HEK293 (cell line): ENCODE measurements around the gene RPS6KB2.

Source experiments
- CTCF ChIP-seq: fragments of 450-650 bp; formaldehyde crosslinking; IDR thresholded peaks from 2 replicates; pipeline ENCODE4 v1.5.1; 2016; ENCODE audit warnings: missing biosample characterization, missing genetic modification characterization
- GFI1B ChIP-seq: fragments of 450-650 bp; formaldehyde crosslinking; IDR thresholded peaks from 2 replicates; pipeline ENCODE4 v1.5.1; 2016; ENCODE audit warnings: missing biosample characterization, missing genetic modification characterization
- GLI2 ChIP-seq: fragments of 450-650 bp; formaldehyde crosslinking; IDR thresholded peaks from 2 replicates; pipeline ENCODE4; 2017; ENCODE audit warnings: missing biosample characterization, missing genetic modification characterization, low read depth, borderline replicate concordance
- GLIS2 ChIP-seq: fragments of 450-650 bp; formaldehyde crosslinking; IDR thresholded peaks from 2 replicates; pipeline ENCODE4 v1.5.1; 2016; ENCODE audit warnings: missing biosample characterization, missing genetic modification characterization
- HIC1 ChIP-seq: fragments of 450-650 bp; formaldehyde crosslinking; IDR thresholded peaks from 2 replicates; pipeline ENCODE4 v1.5.1; 2016; ENCODE audit warnings: missing biosample characterization, missing genetic modification characterization
- KLF1 ChIP-seq: fragments of 450-650 bp; formaldehyde crosslinking; IDR thresholded peaks from 2 replicates; pipeline ENCODE4 v1.5.1; 2016; ENCODE audit warnings: missing biosample characterization, missing genetic modification characterization
- PBX3 ChIP-seq: sonication (generic); formaldehyde crosslinking; IDR thresholded peaks from 2 replicates; pipeline ENCODE4 v1.8.1; 2022; ENCODE audit warnings: mild to moderate bottlenecking, moderate library complexity, missing genetic modification reagents
- PRDM1 ChIP-seq: fragments of 450-650 bp; formaldehyde crosslinking; IDR thresholded peaks from 2 replicates; pipeline ENCODE4; 2016; ENCODE audit warnings: missing biosample characterization, missing genetic modification characterization
- SETDB1 ChIP-seq: IDR thresholded peaks from one replicate; pipeline ENCODE4 v1.6.1; 2017; ENCODE audit warnings: mild to moderate bottlenecking, low read length, moderate library complexity, mixed read lengths; ENCODE audit not compliant: insufficient read length
- SP3 ChIP-seq: fragments of 450-650 bp; formaldehyde crosslinking; IDR thresholded peaks from 2 replicates; pipeline ENCODE4 v1.5.1; 2016; ENCODE audit warnings: missing biosample characterization, missing genetic modification characterization
- YY2 ChIP-seq: fragments of 450-650 bp; formaldehyde crosslinking; IDR thresholded peaks from 2 replicates; pipeline ENCODE4 v1.5.1; 2016; ENCODE audit warnings: missing biosample characterization, missing genetic modification characterization
- ZBTB20 ChIP-seq: fragments of 450-650 bp; formaldehyde crosslinking; IDR thresholded peaks from 2 replicates; pipeline ENCODE4 v1.5.1; 2016; ENCODE audit warnings: missing biosample characterization, missing genetic modification characterization
- ZBTB26 ChIP-seq: fragments of 450-650 bp; formaldehyde crosslinking; optimal IDR thresholded peaks from 2 replicates; pipeline ENCODE3; 2016; ENCODE audit warnings: missing biosample characterization, mild to moderate bottlenecking, missing genetic modification characterization
- ZFHX2 ChIP-seq: fragments of 450-650 bp; formaldehyde crosslinking; conservative IDR thresholded peaks from 2 replicates; pipeline ENCODE4 v1.5.1; 2016; ENCODE audit warnings: missing biosample characterization, missing genetic modification characterization
- ZNF146 ChIP-seq: fragments of 450-650 bp; formaldehyde crosslinking; IDR thresholded peaks from 2 replicates; pipeline ENCODE4 v1.5.1; 2016; ENCODE audit warnings: missing biosample characterization, missing genetic modification characterization
- ZNF184 ChIP-seq: fragments of 450-650 bp; IDR thresholded peaks from 2 replicates; pipeline ENCODE4 v1.5.1; 2018; ENCODE audit warnings: missing biosample characterization, mild to moderate bottlenecking, missing genetic modification characterization
- ZNF510 ChIP-seq: fragments of 450-650 bp; formaldehyde crosslinking; IDR thresholded peaks from 2 replicates; pipeline ENCODE4 v1.5.1; 2018; ENCODE audit warnings: mild to moderate bottlenecking, missing genetic modification characterization, missing biosample characterization; ENCODE audit not compliant: insufficient replicate concordance
- ZNF561 ChIP-seq: fragments of 450-650 bp; IDR thresholded peaks from 2 replicates; pipeline ENCODE4 v1.5.1; 2018; ENCODE audit warnings: missing biosample characterization, missing genetic modification characterization, borderline replicate concordance
- ZNF692 ChIP-seq: fragments of 450-650 bp; formaldehyde crosslinking; IDR thresholded peaks from 2 replicates; pipeline ENCODE4 v1.5.1; 2016; ENCODE audit warnings: missing biosample characterization, missing genetic modification characterization
- TF ChIP-seq, protein P1 (sequence below): fragments of 450-650 bp; formaldehyde crosslinking; IDR thresholded peaks from 2 replicates; pipeline ENCODE4 v1.5.1; 2016; ENCODE audit warnings: missing biosample characterization, missing genetic modification characterization
- TF ChIP-seq, protein P2 (sequence below): fragments of 450-650 bp; formaldehyde crosslinking; IDR thresholded peaks from 2 replicates; pipeline ENCODE4 v1.5.1; 2016; ENCODE audit warnings: missing biosample characterization, missing genetic modification characterization
- TF ChIP-seq, protein P3 (sequence below): fragments of 450-650 bp; formaldehyde crosslinking; IDR thresholded peaks from 2 replicates; pipeline ENCODE4 v1.5.1; 2016; ENCODE audit warnings: missing biosample characterization, missing genetic modification characterization

The RPS6KB2 gene

DNA sequence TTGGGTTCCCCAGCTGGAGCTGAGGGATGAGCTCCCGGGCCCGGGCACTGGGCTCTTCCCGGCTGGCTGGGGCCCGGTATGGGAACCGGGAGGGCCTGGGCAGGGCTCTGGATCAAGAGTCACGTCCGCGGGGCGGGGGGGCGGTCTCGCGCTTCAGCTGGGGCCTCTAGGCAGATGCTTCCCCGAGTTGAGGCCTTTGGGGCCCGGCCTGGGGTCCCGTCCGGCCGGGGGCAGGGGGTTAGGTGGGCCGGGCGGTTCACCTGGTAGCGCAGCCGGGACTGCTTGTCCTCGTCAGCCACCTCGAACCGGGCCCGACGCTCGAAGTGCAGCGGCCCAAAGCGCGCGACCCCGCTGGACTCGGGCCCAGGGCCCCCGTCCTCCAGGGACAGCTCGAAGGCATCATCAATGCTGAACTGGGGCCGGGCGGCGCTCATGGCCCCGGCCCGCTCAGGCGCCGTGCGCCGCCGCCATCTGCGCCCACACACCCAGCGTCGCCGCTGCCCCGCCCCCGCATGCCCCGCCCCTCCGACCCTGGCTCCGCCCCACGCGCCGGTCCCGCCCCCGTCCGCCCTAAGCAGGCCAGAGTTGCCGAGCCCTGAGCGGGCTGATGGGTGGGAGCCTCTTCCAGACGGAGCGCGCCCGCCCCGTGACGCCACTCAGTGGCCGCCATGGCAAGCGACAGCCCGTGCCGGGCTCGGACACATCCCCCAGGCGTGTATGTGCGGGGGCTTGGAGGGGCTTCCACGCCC is 40.6 kb downstream of the RPS6KB2 start, which contains the start of gene TMEM134 (continued):
- peak; percentile 64 for TF ChIP-seq CTCF
- TF ChIP-seq PBX3 (CRISPR knock-in tag), result peak; percentile 79; the same call in 1 of the 2 replicates
- no peak for TF ChIP-seq SETDB1
- TF ChIP-seq ZFHX2, result 0 out of 2 replicates have a peak, but pooled peaks have one; percentile 43
- TF ChIP-seq GLI2, result no peak
- no peak for TF ChIP-seq ZNF184 (tag by site-specific recombination)
- no peak for TF ChIP-seq PRDM1
- peak; percentile 17; the same call in 1 of the 2 replicates for TF ChIP-seq KLF1
- TF ChIP-seq ZNF146 (tag by site-specific recombination), result no peak
- TF ChIP-seq, protein P1, sequence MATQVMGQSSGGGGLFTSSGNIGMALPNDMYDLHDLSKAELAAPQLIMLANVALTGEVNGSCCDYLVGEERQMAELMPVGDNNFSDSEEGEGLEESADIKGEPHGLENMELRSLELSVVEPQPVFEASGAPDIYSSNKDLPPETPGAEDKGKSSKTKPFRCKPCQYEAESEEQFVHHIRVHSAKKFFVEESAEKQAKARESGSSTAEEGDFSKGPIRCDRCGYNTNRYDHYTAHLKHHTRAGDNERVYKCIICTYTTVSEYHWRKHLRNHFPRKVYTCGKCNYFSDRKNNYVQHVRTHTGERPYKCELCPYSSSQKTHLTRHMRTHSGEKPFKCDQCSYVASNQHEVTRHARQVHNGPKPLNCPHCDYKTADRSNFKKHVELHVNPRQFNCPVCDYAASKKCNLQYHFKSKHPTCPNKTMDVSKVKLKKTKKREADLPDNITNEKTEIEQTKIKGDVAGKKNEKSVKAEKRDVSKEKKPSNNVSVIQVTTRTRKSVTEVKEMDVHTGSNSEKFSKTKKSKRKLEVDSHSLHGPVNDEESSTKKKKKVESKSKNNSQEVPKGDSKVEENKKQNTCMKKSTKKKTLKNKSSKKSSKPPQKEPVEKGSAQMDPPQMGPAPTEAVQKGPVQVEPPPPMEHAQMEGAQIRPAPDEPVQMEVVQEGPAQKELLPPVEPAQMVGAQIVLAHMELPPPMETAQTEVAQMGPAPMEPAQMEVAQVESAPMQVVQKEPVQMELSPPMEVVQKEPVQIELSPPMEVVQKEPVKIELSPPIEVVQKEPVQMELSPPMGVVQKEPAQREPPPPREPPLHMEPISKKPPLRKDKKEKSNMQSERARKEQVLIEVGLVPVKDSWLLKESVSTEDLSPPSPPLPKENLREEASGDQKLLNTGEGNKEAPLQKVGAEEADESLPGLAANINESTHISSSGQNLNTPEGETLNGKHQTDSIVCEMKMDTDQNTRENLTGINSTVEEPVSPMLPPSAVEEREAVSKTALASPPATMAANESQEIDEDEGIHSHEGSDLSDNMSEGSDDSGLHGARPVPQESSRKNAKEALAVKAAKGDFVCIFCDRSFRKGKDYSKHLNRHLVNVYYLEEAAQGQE (tag by site-specific recombination), result no peak
- TF ChIP-seq, protein P2, sequence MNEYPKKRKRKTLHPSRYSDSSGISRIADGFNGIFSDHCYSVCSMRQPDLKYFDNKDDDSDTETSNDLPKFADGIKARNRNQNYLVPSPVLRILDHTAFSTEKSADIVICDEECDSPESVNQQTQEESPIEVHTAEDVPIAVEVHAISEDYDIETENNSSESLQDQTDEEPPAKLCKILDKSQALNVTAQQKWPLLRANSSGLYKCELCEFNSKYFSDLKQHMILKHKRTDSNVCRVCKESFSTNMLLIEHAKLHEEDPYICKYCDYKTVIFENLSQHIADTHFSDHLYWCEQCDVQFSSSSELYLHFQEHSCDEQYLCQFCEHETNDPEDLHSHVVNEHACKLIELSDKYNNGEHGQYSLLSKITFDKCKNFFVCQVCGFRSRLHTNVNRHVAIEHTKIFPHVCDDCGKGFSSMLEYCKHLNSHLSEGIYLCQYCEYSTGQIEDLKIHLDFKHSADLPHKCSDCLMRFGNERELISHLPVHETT (tag by site-specific recombination), result no peak
- TF ChIP-seq ZNF561, result peak; percentile 100
- 0 out of 2 replicates have a peak, but pooled peaks have one; percentile 40 for TF ChIP-seq YY2 (tag by site-specific recombination)
- TF ChIP-seq ZBTB26 (tag by site-specific recombination), result peak; percentile 83
- TF ChIP-seq, protein P3, sequence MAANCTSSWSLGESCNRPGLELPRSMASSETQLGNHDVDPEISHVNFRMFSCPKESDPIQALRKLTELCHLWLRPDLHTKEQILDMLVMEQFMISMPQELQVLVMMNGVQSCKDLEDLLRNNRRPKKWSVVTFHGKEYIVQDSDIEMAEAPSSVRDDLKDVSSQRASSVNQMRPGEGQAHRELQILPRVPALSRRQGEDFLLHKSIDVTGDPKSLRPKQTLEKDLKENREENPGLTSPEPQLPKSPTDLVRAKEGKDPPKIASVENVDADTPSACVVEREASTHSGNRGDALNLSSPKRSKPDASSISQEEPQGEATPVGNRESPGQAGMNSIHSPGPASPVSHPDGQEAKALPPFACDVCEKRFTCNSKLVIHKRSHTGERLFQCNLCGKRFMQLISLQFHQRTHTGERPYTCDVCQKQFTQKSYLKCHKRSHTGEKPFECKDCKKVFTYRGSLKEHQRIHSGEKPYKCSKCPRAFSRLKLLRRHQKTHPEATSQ (tag by site-specific recombination), result 0 out of 2 replicates have a peak, but pooled peaks have one; percentile 60
- peak; percentile 88 for TF ChIP-seq ZBTB20 (tag by site-specific recombination)
- TF ChIP-seq GFI1B (tag by site-specific recombination), result no peak
- peak; percentile 80 for TF ChIP-seq SP3
- TF ChIP-seq ZNF510 (tag by site-specific recombination), result no peak
- TF ChIP-seq GLIS2 (tag by site-specific recombination), result peak; percentile 57; the same call in 1 of the 2 replicates
- TF ChIP-seq HIC1 (tag by site-specific recombination), result peak; percentile 26; the same call in 1 of the 2 replicates
- 0 out of 2 replicates have a peak, but pooled peaks have one; percentile 20 for TF ChIP-seq ZNF692 (tag by site-specific recombination)
